Right ventricle myocardium inferior (tissue), 1 donor: ENCODE data around the gene SLCO3A1. TPM values are rescaled to one million over a fixed set of nuclear protein-coding genes. Genes with fewer than 3 reads are reported as not detected.
A peak's percentile ranks its signal among the peaks of the same experiment; 100 is the strongest.

Experiments
- ATAC-seq: fragments of 200-7000 bp; cut with Tn5 transposase; one replicate; pipeline ENCODE4 v1.9.1; 2020; ENCODE audit warnings: mild to moderate bottlenecking, moderate library complexity
- DNase-seq: peaks from one replicate; pipeline ENCODE4 v3.0.0; 2021; ENCODE audit errors: missing footprints
- intact Hi-C: fragments of 100-400 bp; cut with DNase I; formaldehyde crosslinking; loops from one replicate; pipeline ENCODE4 v1.11.0; 2022
- long read RNA-seq: library from polyadenylated mRNA; unstranded; transcript quantifications from one replicate; pipeline ENCODE4 v2.0.0, GENCODE V29; 2021
- total RNA-seq: library from RNA; stranded (reverse); fragmentation: NEBNext Ultra II Directional; extraction: Animal tissue kit (Norgen Biotek cat#: 25700); gene quantifications from one replicate; pipeline ENCODE4 v1.2.1, GENCODE V29; 2021
- donor health status: DM: no; HTN: yes; CAD: no; lungs with severe emphysema.

Gene SLCO3A1
- total RNA-seq = 45.9 TPM
- long read RNA-seq, full-length matches to known transcripts = 37 of 54 reads
- long read RNA-seq, partial matches to known transcripts = 14 of 54 reads
- long read RNA-seq, other reads (novel, unspliced or antisense) = 3 of 54 reads

DNA sequence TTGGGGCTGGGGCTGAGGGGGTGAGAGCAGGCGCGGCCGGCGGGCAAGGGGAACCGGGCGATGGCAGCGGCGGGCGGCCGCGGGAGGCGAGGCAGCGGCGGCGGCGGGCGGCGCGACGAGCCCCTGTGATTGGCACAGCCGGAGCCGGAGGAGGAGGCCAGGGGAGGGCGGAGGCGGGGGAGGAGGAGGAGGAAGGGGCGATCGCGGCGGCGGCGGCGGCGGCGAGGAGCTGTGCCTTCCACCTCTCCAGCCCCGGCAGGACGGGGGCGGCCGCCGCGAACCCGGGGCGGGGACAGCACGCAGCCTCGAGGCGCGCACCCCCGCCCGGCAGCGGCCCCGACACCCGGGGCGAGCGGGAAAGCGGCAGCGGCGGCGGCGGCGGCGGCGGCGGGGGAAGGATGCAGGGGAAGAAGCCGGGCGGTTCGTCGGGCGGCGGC, at the start of gene SLCO3A1:
Gene SLCO3A1, plus strand, starts transcription at position 198 of the 437 bp plus-strand sequence.
- intact Hi-C loops = loop anchor here (1.0 to 10.0 kb wide), 6 partner anchors 89 to 549 kb away; no protein-coding TSS in a partner anchor
- ATAC-seq = peak; percentile 53
- peak; percentile 93 for DNase-seq

- ATAC-seq = no peak
- DNase-seq = no peak
- intact Hi-C loops = no loop called here
Observed at GRCh38 chr15:91807122-91807521, 46.4 kb upstream of the SLCO3A1 start.

DNA sequence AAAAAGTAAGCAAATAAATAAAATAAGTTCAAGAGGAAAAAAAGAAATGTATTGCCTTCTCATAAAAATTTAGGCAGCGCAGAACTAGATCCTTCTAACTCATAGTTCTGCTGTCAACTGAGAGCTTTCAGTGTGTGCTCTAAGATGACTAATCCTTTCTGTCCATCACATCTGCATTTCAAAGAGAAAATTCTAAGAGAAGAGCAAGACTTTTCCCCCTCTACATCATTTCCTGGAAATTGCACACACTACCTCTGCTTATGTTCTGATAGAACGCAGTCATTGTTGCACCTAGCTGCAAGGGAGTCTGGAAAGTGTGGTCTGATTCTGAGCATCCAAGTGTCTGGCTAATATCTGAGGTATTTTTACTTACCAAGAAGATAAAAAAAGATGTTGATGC, 39.6 kb upstream of the SLCO3A1 start:
- DNase-seq (no peak), ATAC-seq (no peak)
- intact Hi-C loops = no loop called here

DNA sequence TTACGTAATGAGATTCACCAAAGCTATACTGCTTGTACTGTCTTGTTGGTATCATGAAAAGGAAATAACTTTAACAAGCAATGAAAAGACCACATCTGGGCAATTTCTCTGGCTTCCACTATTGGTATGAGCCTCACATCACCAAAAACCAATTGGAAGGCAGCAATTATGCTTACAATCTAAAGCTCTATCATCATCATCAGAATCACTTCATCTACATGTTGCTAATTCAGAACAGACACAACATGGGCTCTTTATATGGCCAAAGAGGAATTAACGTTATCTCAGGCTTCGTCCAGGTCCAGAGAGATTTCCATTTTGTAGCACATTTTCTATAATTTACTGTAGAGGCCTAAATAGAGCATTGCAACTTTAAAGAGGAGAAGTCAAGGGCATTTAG, 36.6 kb upstream of the SLCO3A1 start:
- no peak for ATAC-seq
- DNase-seq = no peak
- intact Hi-C loops = no loop called here

DNA sequence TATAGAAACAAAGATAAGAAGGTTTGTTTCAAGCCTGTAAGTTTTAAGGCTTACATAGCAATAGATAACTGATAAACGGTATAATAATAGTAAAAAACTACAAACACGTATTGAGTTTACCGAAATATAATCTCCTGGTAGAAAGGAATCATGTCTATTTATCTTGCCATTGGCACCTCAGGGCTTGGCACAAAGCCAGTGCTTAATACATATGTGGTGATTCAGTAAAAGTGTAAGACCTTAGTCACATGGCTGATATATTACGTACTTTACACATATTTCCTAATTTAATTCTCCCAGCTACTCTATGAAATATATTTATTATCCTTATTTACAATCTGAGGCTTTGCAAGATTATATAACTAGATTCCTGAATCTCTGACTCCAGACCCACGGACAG, 32.0 kb upstream of the SLCO3A1 start:
- DNase-seq = no peak
- intact Hi-C loops = loop anchor here (10.0 kb wide), 1 partner anchor 197 kb away; no protein-coding TSS in a partner anchor

GRCh38 chr15:91824256-91824655, 29.3 kb upstream of the SLCO3A1 start:
- DNase-seq (no peak), ATAC-seq (peak; percentile 91)
- intact Hi-C loops = loop anchor here (10.0 kb wide), 1 partner anchor 199 kb away; no protein-coding TSS in a partner anchor

More for the DNA sequence above, 32.0 kb upstream of the SLCO3A1 start:
- no peak for ATAC-seq

DNA sequence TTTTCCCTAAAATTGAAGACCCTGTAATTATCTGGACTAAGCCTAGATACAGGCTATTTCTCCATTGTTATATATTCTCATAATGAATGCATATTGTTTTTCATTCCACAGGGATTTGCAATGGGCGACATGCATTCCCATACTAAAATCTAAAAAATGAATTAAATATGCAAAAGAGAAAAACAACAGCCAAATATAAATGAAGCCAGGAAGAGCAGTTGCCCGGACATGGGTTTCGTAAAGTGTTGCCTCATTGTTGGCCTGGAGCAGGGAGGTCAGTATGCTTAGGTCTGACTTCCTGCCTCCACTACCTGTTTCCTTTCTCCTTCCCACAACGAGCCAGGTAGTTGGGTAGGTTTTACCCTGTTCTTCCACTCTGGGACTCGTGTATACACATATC, 27.1 kb upstream of the SLCO3A1 start:
- intact Hi-C loops = loop anchor here (10.0 kb wide), 1 partner anchor 202 kb away; no protein-coding TSS in a partner anchor
- ATAC-seq = no peak

GRCh38 chr15:91833056-91833455, 20.5 kb upstream of the SLCO3A1 start:
- intact Hi-C loops = no loop called here
- no peak for DNase-seq
- no peak for ATAC-seq

More for the DNA sequence above, 27.1 kb upstream of the SLCO3A1 start:
- no peak for DNase-seq

GRCh38 chr15:91839867-91840266, 13.6 kb upstream of the SLCO3A1 start:
- intact Hi-C loops = no loop called here
- DNase-seq = no peak
- no peak for ATAC-seq

DNA sequence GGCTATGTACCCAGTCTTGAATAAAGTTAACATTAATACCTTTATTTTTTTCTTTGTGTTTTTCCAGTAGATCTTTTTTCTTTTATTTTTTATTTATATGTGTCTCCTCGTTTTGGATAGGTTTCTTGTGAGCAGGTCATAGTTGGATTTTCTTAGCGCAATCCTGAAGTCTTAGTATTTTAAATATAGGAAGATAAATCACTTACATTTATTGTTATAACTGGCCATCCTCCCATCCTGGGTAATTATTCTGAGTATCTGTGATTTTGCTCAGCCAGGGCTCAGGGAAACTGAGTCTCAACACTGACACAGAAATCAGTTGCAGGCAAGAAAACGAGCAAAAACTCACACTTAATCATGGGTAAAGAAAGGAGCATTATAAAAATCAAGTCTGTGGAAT, 11.6 kb upstream of the SLCO3A1 start:
- intact Hi-C loops = no loop called here
- no peak for ATAC-seq

GRCh38 chr15:91844341-91844740, 9.2 kb upstream of the SLCO3A1 start:
- DNase-seq = no peak
- no peak for ATAC-seq
- intact Hi-C loops = no loop called here

More for the DNA sequence above, 11.6 kb upstream of the SLCO3A1 start:
- DNase-seq = no peak

- ATAC-seq (no peak), DNase-seq (no peak)
- intact Hi-C loops = no loop called here
Observed at GRCh38 chr15:91844928-91845327, 8.6 kb upstream of the SLCO3A1 start.

- intact Hi-C loops = no loop called here
- no peak for DNase-seq
- no peak for ATAC-seq
Observed at GRCh38 chr15:91845720-91846119, 7.8 kb upstream of the SLCO3A1 start.

DNA sequence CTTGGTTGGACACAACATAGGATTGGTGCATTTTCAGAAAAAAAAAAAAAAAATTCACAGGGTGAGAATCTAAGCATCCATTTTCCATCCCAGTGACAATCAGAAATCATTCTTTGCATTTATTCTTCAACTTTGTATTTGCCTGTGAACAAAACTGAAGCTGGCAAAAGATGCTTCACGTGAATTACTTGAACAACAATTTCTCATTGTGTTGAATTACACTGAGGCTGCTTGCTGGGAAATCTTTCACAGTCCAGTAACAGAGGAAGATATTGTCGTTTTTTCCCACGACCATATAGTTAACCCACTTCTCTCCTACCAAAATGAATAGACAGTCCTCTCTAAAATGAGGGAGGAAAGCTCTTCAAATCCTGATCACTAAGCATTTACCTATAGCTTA, 4.3 kb upstream of the SLCO3A1 start:
- no peak for DNase-seq
- intact Hi-C loops = no loop called here
- ATAC-seq = no peak

DNA sequence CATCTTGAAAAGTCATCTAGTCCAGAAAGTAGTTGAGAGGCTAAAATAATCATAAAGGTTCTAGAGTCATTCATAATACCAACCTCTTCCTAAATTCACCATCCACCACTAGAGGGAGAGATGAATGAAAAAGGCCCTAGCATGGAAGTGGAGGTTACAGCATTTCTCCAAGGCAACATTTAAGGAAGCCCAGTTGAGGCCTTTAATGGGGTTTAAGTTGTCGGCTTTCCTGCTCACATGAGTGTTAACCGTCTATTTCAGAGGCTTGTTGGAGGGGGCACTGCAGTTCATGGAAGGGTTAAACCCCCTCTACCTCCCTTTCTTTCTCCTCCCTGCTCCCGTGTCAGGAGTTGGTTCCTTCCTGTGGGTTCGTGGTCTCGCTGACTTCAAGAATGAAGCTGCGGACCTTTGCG, 3.8 kb upstream of the SLCO3A1 start:
- intact Hi-C loops = loop anchor here (5.0 to 10.0 kb wide), 2 partner anchors 123 to 325 kb away; no protein-coding TSS in a partner anchor
- no peak for ATAC-seq

GRCh38 chr15:91852741-91853510, 582 bp upstream of the SLCO3A1 start:
- peak; percentile 93 for DNase-seq
- ATAC-seq = peak; percentile 84
- intact Hi-C loops = loop anchor here (1.0 to 10.0 kb wide), 6 partner anchors 90 to 548 kb away; no protein-coding TSS in a partner anchor

More for the DNA sequence above, 3.8 kb upstream of the SLCO3A1 start:
- DNase-seq = no peak

- intact Hi-C loops = loop anchor here (1.0 to 10.0 kb wide), 6 partner anchors 89 to 549 kb away; no protein-coding TSS in a partner anchor
- DNase-seq (peak; percentile 77), ATAC-seq (peak; percentile 41)
Observed at GRCh38 chr15:91853948-91854638, 585 bp downstream of the SLCO3A1 start.

DNA sequence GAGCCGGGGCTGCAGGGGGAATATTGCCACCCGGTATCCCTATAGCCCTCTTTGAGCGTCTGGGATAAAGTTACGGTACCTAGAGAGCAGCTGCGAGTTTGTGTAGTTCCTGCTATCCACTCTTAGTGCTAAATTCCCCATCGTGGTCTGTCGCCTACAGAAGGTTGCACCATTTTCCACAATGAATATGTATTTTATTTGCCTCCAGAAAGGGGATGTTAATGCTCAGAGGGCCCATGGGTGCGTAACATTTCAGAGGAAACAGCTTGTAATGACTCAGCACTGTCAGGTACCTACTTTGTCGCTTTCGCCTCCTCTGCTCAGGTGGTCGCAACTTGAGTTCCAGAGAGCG, 1.1 kb downstream of the SLCO3A1 start:
- DNase-seq (no peak), ATAC-seq (no peak)
- intact Hi-C loops = loop anchor here (5.0 to 10.0 kb wide), 2 partner anchors 118 to 330 kb away; no protein-coding TSS in a partner anchor

DNA sequence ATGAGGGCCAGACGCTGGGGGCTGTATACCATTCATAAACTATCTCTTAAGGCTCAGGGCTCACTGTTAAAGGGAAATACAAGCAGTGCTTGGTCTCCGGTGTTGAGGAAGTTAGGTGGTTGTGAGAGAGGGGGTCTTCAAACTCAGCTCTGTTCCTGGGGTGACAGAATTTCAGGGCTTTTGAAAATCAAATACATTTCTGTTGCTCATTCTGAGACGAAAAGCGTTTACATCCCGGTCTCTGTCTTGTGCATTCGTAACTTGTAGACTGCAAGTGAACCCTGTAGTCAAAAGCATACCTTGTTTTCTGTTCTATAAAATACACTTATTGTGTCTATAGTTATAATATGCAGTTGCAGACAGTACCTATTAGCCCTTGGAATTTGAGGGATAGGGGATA, 1.7 kb downstream of the SLCO3A1 start:
- no peak for DNase-seq
- intact Hi-C loops = loop anchor here (10.0 kb wide), 1 partner anchor 330 kb away; no protein-coding TSS in a partner anchor
- no peak for ATAC-seq
